Measurements from ENCODE around the gene ZNF567. TPM values are rescaled to one million over a fixed set of nuclear protein-coding genes. Genes with fewer than 3 reads are reported as not detected.

Gene ZNF567
- 2.7 and 4.0 TPM in 2 replicates for total RNA-seq

GRCh38 chr19:36687214-36688056 lies at the start of gene ZNF567:
ZNF567 (plus strand) TSS chr19:36687612; CDS start chr19:36694868, 7,256 bp downstream.

Other genes with a start within 250 kb of the ZNF567 start
- 3.4 and 4.3 TPM in 2 replicates for gene ZNF566, start 198.1 kb upstream of the ZNF567 start, total RNA-seq
- gene ZNF260, start 159.3 kb upstream of the ZNF567 start, total RNA-seq: 5.4 and 7.0 TPM in 2 replicates
- gene ZNF529, start 114.3 kb upstream of the ZNF567 start, total RNA-seq: 3.0 and 6.8 TPM in 2 replicates
- gene ZNF382, start 82.3 kb upstream of the ZNF567 start, total RNA-seq: 5.6 and 9.4 TPM in 2 replicates
- 1.7 and 6.1 TPM in 2 replicates for gene ZNF461, start 20.8 kb upstream of the ZNF567 start, total RNA-seq
- 0.72 and 0.78 TPM in 2 replicates for gene ZNF850, start 85.2 kb downstream of the ZNF567 start, total RNA-seq
- 5.3 and 5.9 TPM in 2 replicates for gene ZNF790, start 150.8 kb downstream of the ZNF567 start, total RNA-seq
- 1.1 TPM in 2 replicates for gene ZNF345, start 163.3 kb downstream of the ZNF567 start, total RNA-seq
- gene ZNF829, start 228.7 kb downstream of the ZNF567 start, total RNA-seq: 1.7 and 1.8 TPM in 2 replicates
- gene ZNF568, start 228.7 kb downstream of the ZNF567 start, total RNA-seq: 3.3 and 3.4 TPM in 2 replicates

All from hair follicular keratinocyte (primary cell).